ENCODE results near the gene PDE9A. TPM values are rescaled to one million over a fixed set of nuclear protein-coding genes. Genes with fewer than 3 reads are reported as not detected.

The PDE9A gene
- total RNA-seq, 4 donors from 2014 or later, result 29.2 to 68.4 (median 40.4) TPM

DNA sequence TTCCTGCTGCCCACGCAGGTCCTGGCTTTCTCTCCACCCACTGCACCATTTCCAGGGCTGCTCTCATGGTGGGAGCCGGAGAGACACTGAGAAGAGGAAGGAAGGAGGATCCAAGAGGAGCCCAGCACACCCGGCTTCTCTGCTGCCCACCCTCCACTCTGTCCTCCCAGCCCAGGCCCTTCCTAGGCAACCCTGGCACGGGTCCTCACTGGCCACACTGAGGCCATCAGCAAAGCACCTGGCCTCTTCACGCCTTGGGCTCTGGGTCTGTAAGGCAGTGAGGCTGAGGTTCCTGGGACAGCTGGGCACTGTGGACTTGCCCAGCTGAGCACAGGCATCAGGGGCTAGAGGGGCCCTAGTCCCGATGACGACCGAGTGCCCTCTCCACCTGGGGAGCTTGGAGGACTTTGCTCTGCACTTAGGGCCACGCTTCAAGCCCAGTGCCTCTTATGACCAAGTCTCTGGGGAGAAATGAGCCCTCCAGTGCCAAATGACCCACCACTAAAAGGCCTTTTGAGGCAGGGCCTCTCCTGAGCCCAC is 43.1 kb downstream of the PDE9A start:
- H3K9me3 ChIP-seq, result no peaks in the 10 kb centered on the region
- no peak for TF ChIP-seq POLR2A (IDR thresholded peaks at IDR 0.05; ENCODE audit: low read depth)
- TF ChIP-seq, protein P1, sequence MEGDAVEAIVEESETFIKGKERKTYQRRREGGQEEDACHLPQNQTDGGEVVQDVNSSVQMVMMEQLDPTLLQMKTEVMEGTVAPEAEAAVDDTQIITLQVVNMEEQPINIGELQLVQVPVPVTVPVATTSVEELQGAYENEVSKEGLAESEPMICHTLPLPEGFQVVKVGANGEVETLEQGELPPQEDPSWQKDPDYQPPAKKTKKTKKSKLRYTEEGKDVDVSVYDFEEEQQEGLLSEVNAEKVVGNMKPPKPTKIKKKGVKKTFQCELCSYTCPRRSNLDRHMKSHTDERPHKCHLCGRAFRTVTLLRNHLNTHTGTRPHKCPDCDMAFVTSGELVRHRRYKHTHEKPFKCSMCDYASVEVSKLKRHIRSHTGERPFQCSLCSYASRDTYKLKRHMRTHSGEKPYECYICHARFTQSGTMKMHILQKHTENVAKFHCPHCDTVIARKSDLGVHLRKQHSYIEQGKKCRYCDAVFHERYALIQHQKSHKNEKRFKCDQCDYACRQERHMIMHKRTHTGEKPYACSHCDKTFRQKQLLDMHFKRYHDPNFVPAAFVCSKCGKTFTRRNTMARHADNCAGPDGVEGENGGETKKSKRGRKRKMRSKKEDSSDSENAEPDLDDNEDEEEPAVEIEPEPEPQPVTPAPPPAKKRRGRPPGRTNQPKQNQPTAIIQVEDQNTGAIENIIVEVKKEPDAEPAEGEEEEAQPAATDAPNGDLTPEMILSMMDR (IDR thresholded peaks at IDR 0.05), result no peak
- no peak for TF ChIP-seq POLR2AphosphoS5 (IDR thresholded peaks at IDR 0.05)
- TF ChIP-seq EP300 (IDR thresholded peaks at IDR 0.05), result no peak
- H3K4me1 ChIP-seq, result peaks cover 4 to 21% (median 14%) of the 10 kb centered on the region in 4 donors
- H3K36me3 ChIP-seq, result peaks cover 0 to 33% (median 18%) of the 10 kb centered on the region in 4 donors
- DNase-seq (ENCODE audit: extremely low spot score), result no peak
- intact Hi-C loops (cut with DNase I), result no loop called here
- no peak overlapping the region for H3K27ac ChIP-seq (replicated peaks in 1 of 4)
- no peak overlapping the region for H3K4me3 ChIP-seq
- WGBS, result 92% methylated on average over 8 of the region's 9 CpGs
- H3K27me3 ChIP-seq, result no peaks in the 10 kb centered on the region

DNA sequence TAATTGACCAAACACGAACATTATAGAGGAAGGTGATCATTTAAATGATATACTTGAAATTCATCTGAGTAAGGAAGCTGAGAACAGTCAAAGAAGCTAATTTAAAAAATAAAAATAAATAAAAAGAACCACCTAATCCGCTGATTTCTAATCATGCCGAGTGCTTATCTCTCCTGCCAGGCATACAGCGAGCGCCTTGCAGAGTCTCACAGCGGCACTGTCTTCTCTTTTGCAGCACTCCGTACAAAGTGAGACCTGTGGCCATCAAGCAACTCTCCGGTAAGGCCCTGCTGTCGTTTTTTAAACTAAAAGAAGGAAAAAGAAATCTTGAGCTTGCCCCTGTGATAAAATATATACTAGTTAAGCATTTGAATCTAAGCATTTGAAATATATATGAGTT is 45.3 kb downstream of the PDE9A start:
- no peak overlapping the region for H3K4me3 ChIP-seq
- peaks cover 4 to 21% (median 14%) of the 10 kb centered on the region in 4 donors for H3K4me1 ChIP-seq
- no peaks in the 10 kb centered on the region for H3K27me3 ChIP-seq
- intact Hi-C loops (cut with DNase I), result no loop called here
- 92% methylated on average over 9 of the region's 9 CpGs for WGBS
- no peak overlapping the region for H3K27ac ChIP-seq (replicated peaks in 1 of 4)
- no peaks in the 10 kb centered on the region for H3K9me3 ChIP-seq
- H3K36me3 ChIP-seq, result peaks cover 0 to 36% (median 16%) of the 10 kb centered on the region in 4 donors
- no peak for DNase-seq (ENCODE audit: extremely low spot score)
- TF ChIP-seq, protein P1 (IDR thresholded peaks at IDR 0.05), result no peak
- TF ChIP-seq POLR2A (IDR thresholded peaks at IDR 0.05; ENCODE audit: low read depth), result no peak
- TF ChIP-seq POLR2AphosphoS5 (IDR thresholded peaks at IDR 0.05), result no peak
- no peak for TF ChIP-seq EP300 (IDR thresholded peaks at IDR 0.05)

DNA sequence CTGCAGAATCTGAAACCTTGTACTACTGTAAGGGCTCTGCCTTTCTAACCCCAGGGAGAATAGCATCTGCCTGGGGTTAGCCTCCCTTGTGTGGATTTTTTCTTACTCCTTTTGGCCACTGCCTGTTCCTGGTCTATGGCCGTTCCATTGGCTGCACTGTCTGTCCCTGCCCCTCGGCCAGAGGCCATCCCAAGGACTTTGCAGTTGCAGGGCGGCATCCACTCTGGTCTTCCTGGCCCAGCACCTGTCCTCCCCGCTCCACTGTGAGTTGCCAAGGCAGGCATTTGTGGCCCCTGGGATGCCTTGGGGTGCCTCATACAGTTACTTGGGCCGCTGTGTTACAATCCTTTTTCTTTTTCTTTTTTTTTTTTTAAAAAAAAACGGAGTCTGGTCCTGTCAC is 45.8 kb downstream of the PDE9A start:
- H3K27ac ChIP-seq (replicated peaks in 1 of 4), result no peak overlapping the region
- H3K27me3 ChIP-seq, result no peaks in the 10 kb centered on the region
- no peak for DNase-seq (ENCODE audit: extremely low spot score)
- H3K4me1 ChIP-seq, result peaks cover 4 to 21% (median 14%) of the 10 kb centered on the region in 4 donors
- TF ChIP-seq EP300 (IDR thresholded peaks at IDR 0.05) (no peak), POLR2AphosphoS5 (IDR thresholded peaks at IDR 0.05) (no peak), POLR2A (IDR thresholded peaks at IDR 0.05; ENCODE audit: low read depth) (no peak)
- TF ChIP-seq, protein P1 (IDR thresholded peaks at IDR 0.05), result no peak
- WGBS, result 92% methylated on average over 6 of the region's 6 CpGs
- no peak overlapping the region for H3K4me3 ChIP-seq
- intact Hi-C loops (cut with DNase I), result no loop called here
- peaks cover 0 to 40% (median 17%) of the 10 kb centered on the region in 4 donors for H3K36me3 ChIP-seq
- H3K9me3 ChIP-seq, result no peaks in the 10 kb centered on the region

DNA sequence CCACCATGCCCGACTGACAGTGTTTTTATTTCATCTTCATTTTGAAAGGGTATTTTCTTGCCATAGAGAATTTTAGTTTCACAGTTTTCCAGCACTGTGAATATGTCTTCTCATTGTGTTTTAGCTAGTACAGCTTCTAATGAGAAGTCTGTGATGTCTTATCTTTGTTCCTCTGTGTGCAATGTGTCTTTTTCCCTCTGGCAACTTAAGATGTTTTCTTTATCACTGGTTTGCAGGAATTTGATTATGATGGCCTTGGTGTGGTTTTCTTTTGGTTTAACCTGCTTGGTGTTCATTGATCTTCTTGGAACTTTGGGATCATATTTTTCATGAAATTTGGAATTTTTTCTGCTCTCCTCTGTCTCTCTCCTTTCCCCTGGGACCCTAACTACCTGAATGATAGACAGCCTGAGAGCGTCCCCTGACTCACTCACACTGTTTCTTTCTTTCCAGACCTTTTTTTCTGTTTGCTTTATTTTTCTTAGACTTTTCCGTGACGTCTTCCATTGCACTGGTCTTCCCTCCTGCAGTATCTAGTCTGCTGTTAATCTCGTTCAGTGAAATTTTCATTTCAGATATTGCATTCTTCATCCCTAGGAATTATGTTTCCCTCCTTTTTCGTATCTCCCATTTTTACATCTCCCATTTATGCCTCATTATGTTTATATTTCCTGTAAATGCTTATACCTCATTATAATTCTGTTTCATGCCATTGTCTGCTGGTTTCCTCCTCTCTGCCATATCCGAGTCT is 48.5 kb downstream of the PDE9A start:
- intact Hi-C loops (cut with DNase I), result no loop called here

More for the DNA sequence above, 48.5 kb downstream of the PDE9A start:
- no peaks in the 10 kb centered on the region for H3K4me1 ChIP-seq
- WGBS, result 91% methylated on average over 7 of the region's 7 CpGs
- H3K4me3 ChIP-seq, result no peak overlapping the region
- TF ChIP-seq POLR2AphosphoS5 (IDR thresholded peaks at IDR 0.05) (no peak), POLR2A (IDR thresholded peaks at IDR 0.05; ENCODE audit: low read depth) (no peak), EP300 (IDR thresholded peaks at IDR 0.05) (no peak)
- TF ChIP-seq, protein P1 (IDR thresholded peaks at IDR 0.05), result no peak
- no peaks in the 10 kb centered on the region for H3K27me3 ChIP-seq
- H3K36me3 ChIP-seq, result peaks cover 0 to 48% (median 22%) of the 10 kb centered on the region in 4 donors
- no peak overlapping the region for H3K27ac ChIP-seq (replicated peaks in 1 of 4)
- H3K9me3 ChIP-seq, result no peaks in the 10 kb centered on the region
- DNase-seq (ENCODE audit: extremely low spot score), result no peak

Data from esophagus muscularis mucosa (tissue), 4 donors.